Esophagus squamous epithelium (tissue), 4 donors: ENCODE measurements around the gene NFIB.

ENCODE experiments used
- POLR2A ChIP-seq, 4 donors: fragments of 450-650 bp; IDR thresholded peaks; one replicate each; pipeline ENCODE4 v1.6.1; 2017; ENCODE audit warnings: antibody characterized with exemption in 4 of 4, mild to moderate bottlenecking in 4 of 4, moderate library complexity in 3 of 4
- TF ChIP-seq, protein P1 (sequence below), 6 experiments: fragments of 450-650 bp in 4 of 6; fragments of 200-600 bp in 2 of 6; sonication (generic) in 2 of 6; IDR thresholded peaks; one replicate each; pipeline ENCODE4 v1.5.1; 2016 to 2019; ENCODE audit warnings: antibody characterized with exemption in 6 of 6, mild to moderate bottlenecking in 4 of 6, moderate library complexity in 4 of 6

GRCh38 chr9:14273696-14274121 is 40.2 kb downstream of the NFIB start:
- no peak for TF ChIP-seq POLR2A (IDR thresholded peaks at IDR 0.05)
- TF ChIP-seq, protein P1, sequence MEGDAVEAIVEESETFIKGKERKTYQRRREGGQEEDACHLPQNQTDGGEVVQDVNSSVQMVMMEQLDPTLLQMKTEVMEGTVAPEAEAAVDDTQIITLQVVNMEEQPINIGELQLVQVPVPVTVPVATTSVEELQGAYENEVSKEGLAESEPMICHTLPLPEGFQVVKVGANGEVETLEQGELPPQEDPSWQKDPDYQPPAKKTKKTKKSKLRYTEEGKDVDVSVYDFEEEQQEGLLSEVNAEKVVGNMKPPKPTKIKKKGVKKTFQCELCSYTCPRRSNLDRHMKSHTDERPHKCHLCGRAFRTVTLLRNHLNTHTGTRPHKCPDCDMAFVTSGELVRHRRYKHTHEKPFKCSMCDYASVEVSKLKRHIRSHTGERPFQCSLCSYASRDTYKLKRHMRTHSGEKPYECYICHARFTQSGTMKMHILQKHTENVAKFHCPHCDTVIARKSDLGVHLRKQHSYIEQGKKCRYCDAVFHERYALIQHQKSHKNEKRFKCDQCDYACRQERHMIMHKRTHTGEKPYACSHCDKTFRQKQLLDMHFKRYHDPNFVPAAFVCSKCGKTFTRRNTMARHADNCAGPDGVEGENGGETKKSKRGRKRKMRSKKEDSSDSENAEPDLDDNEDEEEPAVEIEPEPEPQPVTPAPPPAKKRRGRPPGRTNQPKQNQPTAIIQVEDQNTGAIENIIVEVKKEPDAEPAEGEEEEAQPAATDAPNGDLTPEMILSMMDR (IDR thresholded peaks at IDR 0.05): no peak
